WERI-Rb-1 (cell line): ENCODE data around the gene TRPM3.

Experiments
- DNase-seq: peaks from one replicate; pipeline ENCODE4 v3.0.0-alpha.2; 2020
- H3K27ac ChIP-seq: fragments of 250-450 bp; sonication (Bioruptor Pico); 2 replicates; pipeline ENCODE4 v1.5.1; 2020; ENCODE audit warnings: mild to moderate bottlenecking, moderate library complexity
- H3K27me3 ChIP-seq: fragments of 250-450 bp; sonication (Bioruptor Pico); 2 replicates; pipeline ENCODE4 v1.5.1; 2021; ENCODE audit warnings: mild to moderate bottlenecking, low read depth, moderate library complexity; ENCODE audit not compliant: insufficient read depth, severe bottlenecking
- H3K36me3 ChIP-seq: fragments of 250-450 bp; sonication (Bioruptor Pico); 2 replicates; pipeline ENCODE4 v1.5.1; 2020; ENCODE audit warnings: mild to moderate bottlenecking, moderate library complexity
- H3K4me3 ChIP-seq: 2 replicates; pipeline ENCODE4 v1.5.1; 2011; ENCODE audit warnings: low read depth, mild to moderate bottlenecking, control low read depth, low read length
- H3K9me3 ChIP-seq: fragments of 250-450 bp; sonication (Bioruptor Pico); 2 replicates; pipeline ENCODE4 v1.5.1; 2021; ENCODE audit warnings: mild to moderate bottlenecking, moderate library complexity; ENCODE audit not compliant: severe bottlenecking
- CTCF ChIP-seq: IDR thresholded peaks from 2 replicates; pipeline ENCODE4 v1.5.1; 2011; ENCODE audit warnings: low read depth, mild to moderate bottlenecking, control low read depth, inconsistent platforms, low read length

TRPM3 gene

GRCh38 chr9:70683841-70684240 is 437.6 kb downstream of the TRPM3 start:
- TF ChIP-seq CTCF, result no peak
- no peaks in the 10 kb centered on the region for H3K9me3 ChIP-seq
- no peaks in the 10 kb centered on the region for H3K27me3 ChIP-seq
- no peaks in the 10 kb centered on the region for H3K36me3 ChIP-seq
- H3K4me3 ChIP-seq, result no peak overlapping the region
- DNase-seq, result no peak
- H3K27ac ChIP-seq, result no peak overlapping the region

GRCh38 chr9:70682298-70682697 is 439.1 kb downstream of the TRPM3 start:
- Histone ChIP-seq H3K27ac (no peak overlapping the region), H3K9me3 (no peaks in the 10 kb centered on the region), H3K36me3 (no peaks in the 10 kb centered on the region), H3K4me3 (no peak overlapping the region), H3K27me3 (no peaks in the 10 kb centered on the region)
- no peak for TF ChIP-seq CTCF
- DNase-seq, result no peak

- H3K36me3 ChIP-seq, result no peaks in the 10 kb centered on the region
- no peak overlapping the region for H3K4me3 ChIP-seq
- TF ChIP-seq CTCF, result no peak
- H3K27me3 ChIP-seq, result no peaks in the 10 kb centered on the region
- no peak for DNase-seq
- H3K27ac ChIP-seq, result no peak overlapping the region
- no peaks in the 10 kb centered on the region for H3K9me3 ChIP-seq
Measured at GRCh38 chr9:70679845-70680244, 441.6 kb downstream of the TRPM3 start.

DNA sequence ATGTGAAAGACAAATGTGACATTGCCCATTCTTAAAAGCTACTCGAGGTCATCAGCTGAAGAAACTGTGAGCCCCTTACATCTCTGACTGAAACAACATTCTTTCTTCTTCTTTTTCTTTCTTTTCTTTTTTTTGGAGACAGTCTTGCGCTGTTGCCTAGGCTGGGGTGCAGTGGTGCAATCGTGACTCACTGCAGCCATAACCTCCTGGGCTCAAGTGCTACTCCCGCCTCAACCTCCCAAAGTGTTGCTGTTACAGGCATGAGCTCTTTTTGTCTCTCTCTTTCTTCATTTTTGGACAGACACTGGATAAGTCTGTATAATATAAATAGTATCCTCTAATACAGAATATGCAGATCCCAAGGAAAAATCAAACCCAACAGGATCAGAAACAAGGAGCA is 443.3 kb downstream of the TRPM3 start:
- Histone ChIP-seq H3K4me3 (no peak overlapping the region), H3K27ac (no peak overlapping the region), H3K9me3 (no peaks in the 10 kb centered on the region), H3K36me3 (no peaks in the 10 kb centered on the region), H3K27me3 (no peaks in the 10 kb centered on the region)
- DNase-seq, result no peak
- no peak for TF ChIP-seq CTCF

GRCh38 chr9:70677055-70677735 is 444.2 kb downstream of the TRPM3 start:
- H3K36me3 ChIP-seq, result no peaks in the 10 kb centered on the region
- H3K4me3 ChIP-seq, result no peak overlapping the region
- DNase-seq, result no peak
- H3K27ac ChIP-seq, result no peak overlapping the region
- no peaks in the 10 kb centered on the region for H3K9me3 ChIP-seq
- no peaks in the 10 kb centered on the region for H3K27me3 ChIP-seq
- no peak for TF ChIP-seq CTCF

DNA sequence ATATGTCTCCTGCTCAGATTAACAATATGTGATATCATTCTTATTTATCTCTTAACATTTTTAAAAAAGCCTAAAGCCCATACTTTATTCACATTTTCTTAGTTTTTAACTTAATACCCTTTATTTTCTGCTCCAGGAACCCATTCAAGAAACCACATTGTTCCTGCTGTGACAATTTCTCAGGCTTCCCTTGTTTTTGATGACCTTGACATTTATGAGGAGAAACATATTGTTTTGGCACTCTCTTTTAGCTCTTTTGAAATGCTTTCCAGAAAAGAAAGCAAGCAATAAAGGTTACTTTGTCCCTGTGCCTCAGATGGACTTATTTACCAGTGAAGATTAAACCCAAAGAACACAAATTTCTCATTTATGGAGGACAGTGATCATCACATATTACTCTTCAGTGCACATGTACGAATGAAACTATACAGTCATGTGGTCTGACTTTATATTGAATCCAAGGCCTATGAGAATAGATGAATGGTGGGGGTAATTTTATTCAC is 445.5 kb downstream of the TRPM3 start:
- no peaks in the 10 kb centered on the region for H3K36me3 ChIP-seq
- no peaks in the 10 kb centered on the region for H3K9me3 ChIP-seq
- H3K27me3 ChIP-seq, result no peaks in the 10 kb centered on the region
- H3K27ac ChIP-seq, result no peak overlapping the region
- DNase-seq, result no peak
- no peak overlapping the region for H3K4me3 ChIP-seq
- TF ChIP-seq CTCF, result no peak
